Right lobe of liver (tissue), 6 donors: ENCODE data around the gene MYL7. TPM values are rescaled to one million over a fixed set of nuclear protein-coding genes. Genes with fewer than 3 reads are reported as not detected.
A peak's percentile ranks its signal among the peaks of the same experiment; 100 is the strongest.

Experiments
- ATAC-seq, 4 donors: fragments of 200-7000 bp; cut with Tn5 transposase; one replicate each; pipeline ENCODE4 v1.9.1; 2020; ENCODE audit warnings: mild to moderate bottlenecking in 4 of 4, moderate library complexity in 4 of 4
- DNase-seq, 3 donors: peaks; one replicate each; pipeline ENCODE4 v3.0.0-alpha.2; 2020
- H3K27ac ChIP-seq, 3 donors: fragments of 200-600 bp; one replicate each; pipeline ENCODE4 v1.8.0; 2022
- H3K27me3 ChIP-seq, 2 donors: fragments of 200-600 bp; one replicate each; pipeline ENCODE4 v1.8.0; 2022
- H3K36me3 ChIP-seq, 4 donors: fragments of 200-600 bp; sonication (generic) in 1 of 4; one replicate each; pipeline versions ENCODE4 v1.5.1 to v1.8.0; 2017 to 2022; ENCODE audit warnings: control low read depth in 1 of 4
- H3K4me1 ChIP-seq, 4 donors: fragments of 200-600 bp; sonication (generic) in 1 of 4; one replicate each; pipeline versions ENCODE4 v1.5.1 to v1.8.0; 2017 to 2022; ENCODE audit warnings: control low read depth in 1 of 4
- H3K4me3 ChIP-seq, 3 donors: fragments of 200-600 bp; one replicate each; pipeline ENCODE4 v1.8.0; 2022
- H3K9me3 ChIP-seq, 4 donors: fragments of 200-600 bp; sonication (generic) in 1 of 4; one replicate each; pipeline versions ENCODE4 v1.5.1 to v1.8.0; 2017 to 2022; ENCODE audit warnings: control low read depth in 1 of 4
- CTCF ChIP-seq, 4 donors: fragments of 200-600 bp in 3 of 4; fragments of 450-650 bp in 1 of 4; IDR thresholded peaks; one replicate each; pipeline versions ENCODE4 v1.5.1 to v1.8.0; 2016 to 2022; ENCODE audit warnings: antibody characterized with exemption in 4 of 4, mild to moderate bottlenecking in 2 of 4
- POLR2A ChIP-seq: fragments of 450-650 bp; IDR thresholded peaks from one replicate; pipeline ENCODE4 v1.6.1; 2017; ENCODE audit warnings: antibody characterized with exemption, mild to moderate bottlenecking
- WGBS: methylation state at CpG from one replicate; pipeline ENCODE4 v1.1.6; 2018; ENCODE audit warnings: low coverage, low lambda C conversion rate; ENCODE audit not compliant: insufficient coverage; ENCODE audit errors: missing lambda C conversion rate; 5-methylcytosine and 5-hydroxymethylcytosine counted together
- intact Hi-C, 2 donors: fragments of 100-400 bp; cut with DNase I; formaldehyde crosslinking; loops; one replicate each; pipeline versions ENCODE4 v1.11.2 to v1.14.1; 2022
- total RNA-seq, 6 experiments: library from RNA; depleted of rRNA in 2 of 6; stranded (reverse); fragments of >200 nt in 2 of 6; fragmentation: NEBNext Ultra II Directional in 3 of 6; extraction: Animal tissue kit (Norgen Biotek cat#: 25700) in 3 of 6; gene quantifications; one replicate each; pipeline versions ENCODE4 v1.1.0 to v1.2.4, GENCODE V29; 2016 to 2023
- donor health status: DM: no; HTN: yes; CAD: no.
- donor health status: DM: no; HTN: no; CAD: no.
- donor health status: DM: no; HTN: no; CAD: no.
- donor health status: DM: no; HTN: yes; CAD: no.
- donor health status: DM: no; HTN: yes; CAD: no.

MYL7 gene
- total RNA-seq, 6 experiments from 2014 or later = 2.0 TPM; not detected in 5

GRCh38 chr7:44122529-44122928 lies 18.6 kb downstream of the MYL7 start:
- Histone ChIP-seq H3K4me1 (peaks cover 0 to 21% (median 8%) of the 10 kb centered on the region in 4 donors), H3K4me3 (peak overlapping the region in 2 of 3 donors; percentile 92 to 93), H3K27ac (peak overlapping the region in 2 of 3 donors; percentile 77 to 80), H3K36me3 (peaks cover 0 to 12% (median 3%) of the 10 kb centered on the region in 4 donors), H3K9me3 (no peaks in the 10 kb centered on the region), H3K27me3 (no peaks in the 10 kb centered on the region)
- intact Hi-C loops = no loop called here
- 18% methylated on average over 1 of the region's 1 CpG for WGBS
- ATAC-seq (no peak), DNase-seq (no peak)
- TF ChIP-seq POLR2A (no peak), CTCF (IDR thresholded peaks at IDR 0.05) (no peak)

DNA sequence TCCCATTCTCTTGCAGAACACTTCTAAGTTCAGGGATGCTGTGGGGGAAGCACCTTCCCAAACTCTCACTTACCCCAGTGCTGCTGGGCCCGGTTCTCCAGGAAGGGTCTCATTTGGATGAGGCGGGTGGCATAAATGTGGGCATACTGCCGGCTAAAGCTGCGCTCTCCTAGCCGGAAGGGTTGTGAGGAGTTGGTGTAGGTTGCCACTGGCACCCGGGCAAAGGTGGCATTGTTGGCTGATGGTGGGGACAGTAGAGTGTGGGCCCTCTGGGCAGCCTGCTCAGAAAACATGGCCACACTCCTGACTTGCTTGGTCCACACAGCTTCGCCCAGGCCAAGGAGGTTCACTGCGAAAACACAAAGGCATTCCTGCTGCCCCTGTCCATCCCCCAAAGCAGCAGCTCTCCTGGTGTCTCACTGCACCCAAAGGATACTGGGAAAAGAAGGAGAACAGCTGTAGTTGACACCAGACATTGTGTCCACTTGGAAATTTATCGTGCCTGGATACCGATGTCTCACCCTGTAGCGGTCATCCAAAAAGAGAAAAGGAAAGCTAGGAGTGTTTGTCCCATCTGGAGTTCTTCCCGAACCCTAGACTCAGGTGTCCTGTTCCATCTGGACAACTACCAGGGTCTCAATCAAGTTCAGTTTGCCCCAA lies 19.2 kb downstream of the MYL7 start:
- H3K36me3 ChIP-seq = peaks cover 0 to 12% (median 3%) of the 10 kb centered on the region in 4 donors
- H3K4me1 ChIP-seq = peaks cover 0 to 21% (median 8%) of the 10 kb centered on the region in 4 donors
- H3K4me3 ChIP-seq = no peak overlapping the region
- intact Hi-C loops = no loop called here
- H3K27me3 ChIP-seq = no peaks in the 10 kb centered on the region
- no peak for DNase-seq
- no peaks in the 10 kb centered on the region for H3K9me3 ChIP-seq
- no peak for ATAC-seq
- no peak overlapping the region for H3K27ac ChIP-seq
- WGBS = 94% methylated on average over 3 of the region's 12 CpGs
- TF ChIP-seq POLR2A (no peak), CTCF (IDR thresholded peaks at IDR 0.05) (no peak)

- intact Hi-C loops = no loop called here
- Histone ChIP-seq H3K27me3 (no peaks in the 10 kb centered on the region), H3K36me3 (peaks cover 0 to 12% (median 3%) of the 10 kb centered on the region in 4 donors), H3K9me3 (no peaks in the 10 kb centered on the region), H3K4me3 (no peak overlapping the region), H3K4me1 (peaks cover 0 to 18% (median 8%) of the 10 kb centered on the region in 4 donors), H3K27ac (no peak overlapping the region)
- 94% methylated on average over 4 of the region's 6 CpGs for WGBS
- TF ChIP-seq CTCF (IDR thresholded peaks at IDR 0.05) = no peak
- no peak for TF ChIP-seq POLR2A
- no peak for DNase-seq
- ATAC-seq = no peak
Measured at GRCh38 chr7:44120395-44120794, 20.7 kb downstream of the MYL7 start.

DNA sequence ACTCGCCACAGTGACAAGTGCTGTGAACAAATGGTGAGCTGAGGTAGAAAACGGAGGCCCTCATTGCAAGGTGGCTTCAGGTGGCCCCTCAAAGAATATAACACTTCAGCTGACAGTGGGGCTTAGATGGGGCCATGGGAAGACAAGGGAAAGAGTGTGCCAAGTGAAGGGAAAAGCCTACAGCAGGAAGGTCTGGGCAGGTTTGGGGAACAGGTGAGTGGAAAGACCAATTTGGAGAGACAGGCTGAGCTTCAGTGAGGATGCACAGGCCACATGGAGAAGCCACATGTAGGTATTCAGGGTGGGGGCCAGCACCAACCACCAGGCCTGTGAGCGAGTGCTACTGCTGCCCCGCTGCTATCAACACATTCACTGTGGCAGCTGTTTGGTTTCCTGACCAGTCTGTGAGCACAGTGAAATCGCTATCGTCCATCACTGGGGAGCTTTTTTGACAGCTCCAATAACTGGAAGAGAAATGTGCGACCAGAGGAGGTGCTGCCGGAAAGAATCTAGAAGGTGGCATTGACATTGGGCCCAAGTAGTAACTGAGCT lies 21.2 kb downstream of the MYL7 start:
- WGBS = 93% methylated on average over 3 of the region's 8 CpGs
- Histone ChIP-seq H3K27me3 (no peaks in the 10 kb centered on the region), H3K4me1 (peaks cover 0 to 17% (median 7%) of the 10 kb centered on the region in 4 donors), H3K4me3 (no peak overlapping the region), H3K27ac (no peak overlapping the region), H3K36me3 (peaks cover 0 to 12% (median 3%) of the 10 kb centered on the region in 4 donors), H3K9me3 (no peaks in the 10 kb centered on the region)
- DNase-seq (no peak), ATAC-seq (no peak)
- no peak for TF ChIP-seq POLR2A
- TF ChIP-seq CTCF (IDR thresholded peaks at IDR 0.05) = no peak
- intact Hi-C loops = no loop called here
